ENCODE data around the gene HDAC9. TPM values are rescaled to one million over a fixed set of nuclear protein-coding genes. Genes with fewer than 3 reads are reported as not detected.

The HDAC9 gene
- total RNA-seq, 1 donor from 2014 or later, result 32.4 TPM

DNA sequence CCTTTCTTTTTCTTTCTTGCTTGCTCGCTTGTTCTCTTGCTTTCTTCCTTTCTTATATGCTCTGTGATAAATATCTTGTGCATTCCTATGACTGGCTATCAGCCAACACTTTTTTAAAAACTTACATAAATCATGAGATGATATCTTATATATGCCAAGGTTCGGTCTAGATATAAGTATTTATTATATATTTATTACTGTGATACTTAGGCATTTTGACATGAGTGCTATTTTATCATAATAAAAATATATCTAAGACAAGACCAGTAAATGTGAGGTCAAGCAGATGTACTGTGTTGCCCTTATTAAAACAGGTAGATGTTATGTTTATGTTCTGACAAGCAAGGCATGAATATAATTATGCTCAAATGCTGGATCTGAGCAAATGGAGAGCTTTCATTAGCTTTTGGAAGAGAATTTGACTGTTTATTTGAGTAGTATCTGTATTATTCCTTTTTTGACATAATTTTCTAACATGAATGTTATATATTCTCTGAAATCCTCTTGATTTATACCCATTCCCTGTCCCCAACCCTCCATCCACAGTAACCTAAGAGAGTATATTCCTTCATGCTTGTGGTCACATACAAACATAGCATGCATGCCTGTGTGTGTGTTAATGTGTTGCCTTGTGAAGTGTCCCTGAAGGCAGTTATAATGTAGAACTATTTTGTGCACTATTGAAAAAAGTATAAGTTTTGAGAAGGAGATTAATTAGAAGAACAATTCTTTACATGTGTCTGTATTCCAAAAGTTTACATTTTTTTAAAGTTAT, 158.0 kb downstream of the HDAC9 start:
- TF ChIP-seq POLR2A (IDR thresholded peaks at IDR 0.05) (no peak), POLR2AphosphoS5 (IDR thresholded peaks at IDR 0.05; ENCODE audit: insufficient read depth in 1 of 2, low read depth in 1 of 2) (no peak)
- TF ChIP-seq, protein P1, sequence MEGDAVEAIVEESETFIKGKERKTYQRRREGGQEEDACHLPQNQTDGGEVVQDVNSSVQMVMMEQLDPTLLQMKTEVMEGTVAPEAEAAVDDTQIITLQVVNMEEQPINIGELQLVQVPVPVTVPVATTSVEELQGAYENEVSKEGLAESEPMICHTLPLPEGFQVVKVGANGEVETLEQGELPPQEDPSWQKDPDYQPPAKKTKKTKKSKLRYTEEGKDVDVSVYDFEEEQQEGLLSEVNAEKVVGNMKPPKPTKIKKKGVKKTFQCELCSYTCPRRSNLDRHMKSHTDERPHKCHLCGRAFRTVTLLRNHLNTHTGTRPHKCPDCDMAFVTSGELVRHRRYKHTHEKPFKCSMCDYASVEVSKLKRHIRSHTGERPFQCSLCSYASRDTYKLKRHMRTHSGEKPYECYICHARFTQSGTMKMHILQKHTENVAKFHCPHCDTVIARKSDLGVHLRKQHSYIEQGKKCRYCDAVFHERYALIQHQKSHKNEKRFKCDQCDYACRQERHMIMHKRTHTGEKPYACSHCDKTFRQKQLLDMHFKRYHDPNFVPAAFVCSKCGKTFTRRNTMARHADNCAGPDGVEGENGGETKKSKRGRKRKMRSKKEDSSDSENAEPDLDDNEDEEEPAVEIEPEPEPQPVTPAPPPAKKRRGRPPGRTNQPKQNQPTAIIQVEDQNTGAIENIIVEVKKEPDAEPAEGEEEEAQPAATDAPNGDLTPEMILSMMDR (IDR thresholded peaks at IDR 0.05), result no peak
- H3K27me3 ChIP-seq, result no peaks in the 10 kb centered on the region
- H3K4me3 ChIP-seq, result no peak overlapping the region
- no peaks in the 10 kb centered on the region for H3K9me3 ChIP-seq
- peaks cover 6% of the 10 kb centered on the region for H3K4me1 ChIP-seq
- H3K27ac ChIP-seq, result no peak overlapping the region
- intact Hi-C loops (cut with DNase I), result no loop called here
- DNase-seq (ENCODE audit: extremely low spot score in 2 of 2), result no peak
- H3K36me3 ChIP-seq, result no peaks in the 10 kb centered on the region

DNA sequence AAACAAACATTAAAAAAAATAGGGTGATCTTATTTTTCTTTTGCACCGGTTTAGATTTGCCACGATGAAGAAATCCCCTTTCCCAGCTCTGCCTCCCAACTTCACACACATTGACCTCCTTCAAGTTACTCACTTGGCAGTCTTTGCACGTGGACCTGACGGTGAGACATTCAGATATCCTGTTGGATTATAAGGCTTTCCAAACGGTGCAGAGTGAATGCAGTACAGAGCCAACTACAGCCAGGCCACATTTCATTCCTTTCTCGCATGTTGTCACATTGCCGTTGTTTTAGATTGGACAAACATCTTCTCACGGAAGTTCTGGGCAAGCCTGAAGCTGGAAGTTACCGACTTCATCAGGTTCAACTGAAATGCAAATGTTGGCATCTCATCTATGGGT, 159.2 kb downstream of the HDAC9 start:
- H3K9me3 ChIP-seq, result no peaks in the 10 kb centered on the region
- TF ChIP-seq POLR2AphosphoS5 (IDR thresholded peaks at IDR 0.05; ENCODE audit: insufficient read depth in 1 of 2, low read depth in 1 of 2), result no peak
- H3K36me3 ChIP-seq, result no peaks in the 10 kb centered on the region
- no peak for DNase-seq (ENCODE audit: extremely low spot score in 2 of 2)
- no peak overlapping the region for H3K4me3 ChIP-seq
- no peaks in the 10 kb centered on the region for H3K27me3 ChIP-seq
- H3K27ac ChIP-seq, result no peak overlapping the region
- peaks cover 6% of the 10 kb centered on the region for H3K4me1 ChIP-seq
- intact Hi-C loops (cut with DNase I), result no loop called here

DNA sequence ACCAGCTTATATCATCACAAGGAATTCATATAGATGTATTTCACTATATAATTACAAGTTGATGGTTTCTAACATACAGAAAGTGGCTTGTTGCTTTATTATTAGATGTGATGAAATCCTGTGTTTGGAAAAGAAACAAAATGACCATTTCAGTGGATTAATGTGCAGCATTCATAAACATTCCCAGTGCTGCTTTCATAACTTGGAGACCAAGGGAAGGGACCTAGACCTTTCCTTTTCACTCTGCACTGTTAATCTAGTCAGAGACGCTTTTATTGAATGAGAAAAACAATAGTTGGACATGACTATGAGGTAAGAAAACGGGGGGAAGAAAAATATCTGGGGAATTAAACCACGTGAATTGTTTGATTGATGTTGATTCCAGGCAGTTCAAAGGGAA, 160.0 kb downstream of the HDAC9 start:
- H3K27ac ChIP-seq, result no peak overlapping the region
- H3K27me3 ChIP-seq, result no peaks in the 10 kb centered on the region
- H3K4me3 ChIP-seq, result no peak overlapping the region
- intact Hi-C loops (cut with DNase I), result no loop called here
- peaks cover 6% of the 10 kb centered on the region for H3K4me1 ChIP-seq
- no peaks in the 10 kb centered on the region for H3K36me3 ChIP-seq
- DNase-seq (ENCODE audit: extremely low spot score in 2 of 2), result no peak
- TF ChIP-seq, protein P1 (IDR thresholded peaks at IDR 0.05), result no peak
- TF ChIP-seq POLR2A (IDR thresholded peaks at IDR 0.05) (no peak), POLR2AphosphoS5 (IDR thresholded peaks at IDR 0.05; ENCODE audit: insufficient read depth in 1 of 2, low read depth in 1 of 2) (no peak)
- no peaks in the 10 kb centered on the region for H3K9me3 ChIP-seq

DNA sequence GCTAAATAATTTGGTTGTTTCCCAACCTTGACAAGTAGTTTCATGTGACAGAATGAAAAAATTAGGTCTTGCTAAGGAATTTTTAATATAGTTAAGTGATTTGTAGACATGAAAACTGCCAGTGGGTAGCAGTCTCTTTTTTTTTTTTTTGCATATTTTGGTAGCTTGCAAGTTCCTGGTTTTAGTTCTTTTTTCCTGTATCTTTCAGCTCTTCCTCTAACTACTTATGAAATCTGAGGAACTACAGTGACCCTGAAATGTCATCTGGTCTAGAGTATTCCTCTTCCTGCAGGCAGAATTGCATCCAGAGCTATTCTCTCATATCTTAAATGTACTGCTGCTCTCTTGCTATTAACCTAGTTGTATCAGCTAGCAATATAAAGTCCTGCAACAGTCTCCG, 160.4 kb downstream of the HDAC9 start:
- Histone ChIP-seq H3K36me3 (no peaks in the 10 kb centered on the region), H3K27ac (no peak overlapping the region), H3K4me3 (no peak overlapping the region), H3K9me3 (no peaks in the 10 kb centered on the region), H3K27me3 (no peaks in the 10 kb centered on the region), H3K4me1 (peaks cover 6% of the 10 kb centered on the region)
- no peak for DNase-seq (ENCODE audit: extremely low spot score in 2 of 2)
- TF ChIP-seq POLR2AphosphoS5 (IDR thresholded peaks at IDR 0.05; ENCODE audit: insufficient read depth in 1 of 2, low read depth in 1 of 2) (no peak), POLR2A (IDR thresholded peaks at IDR 0.05) (no peak)
- TF ChIP-seq, protein P1 (IDR thresholded peaks at IDR 0.05), result no peak
- intact Hi-C loops (cut with DNase I), result no loop called here

DNA sequence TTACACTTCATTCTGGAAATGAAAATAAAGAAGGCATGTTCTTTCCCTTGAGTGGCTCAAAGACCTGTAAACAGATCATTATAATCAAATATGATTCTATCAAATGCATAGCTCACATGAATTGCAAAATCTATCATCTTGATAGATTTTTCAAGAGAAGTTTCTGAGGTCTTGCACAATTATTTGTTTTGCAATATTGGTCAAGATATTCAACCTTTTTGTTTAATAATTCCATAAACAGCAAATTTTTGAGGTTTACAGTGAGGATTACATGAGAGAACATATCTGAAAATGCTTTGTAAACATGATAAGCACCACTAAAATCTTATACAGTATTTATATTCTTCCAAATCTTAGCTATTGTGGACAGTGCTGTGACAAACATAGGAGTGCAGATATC, 160.8 kb downstream of the HDAC9 start:
- H3K9me3 ChIP-seq, result no peaks in the 10 kb centered on the region
- TF ChIP-seq POLR2A (IDR thresholded peaks at IDR 0.05), result no peak
- TF ChIP-seq, protein P1 (IDR thresholded peaks at IDR 0.05), result no peak
- no peak for TF ChIP-seq POLR2AphosphoS5 (IDR thresholded peaks at IDR 0.05; ENCODE audit: insufficient read depth in 1 of 2, low read depth in 1 of 2)

More for the DNA sequence above, 160.8 kb downstream of the HDAC9 start:
- no peak for DNase-seq (ENCODE audit: extremely low spot score in 2 of 2)
- Histone ChIP-seq H3K36me3 (no peaks in the 10 kb centered on the region), H3K27ac (no peak overlapping the region), H3K27me3 (no peaks in the 10 kb centered on the region), H3K4me3 (no peak overlapping the region), H3K4me1 (peaks cover 6% of the 10 kb centered on the region)
- intact Hi-C loops (cut with DNase I), result no loop called here

Measured in vagina (tissue), 2 donors.